Measurements from ENCODE around the gene PRKCZ.

PRKCZ gene

GRCh38 chr1:2158272-2158671 lies 108.1 kb downstream of the PRKCZ start:
- Histone ChIP-seq H3K9me3 (ENCODE audit: insufficient read depth, low read length) (no peaks in the 10 kb centered on the region), H3K4me1 (ENCODE audit: insufficient read depth, insufficient read length) (peaks cover 3% of the 10 kb centered on the region), H3K27me3 (ENCODE audit: insufficient read depth, insufficient read length) (no peaks in the 10 kb centered on the region), H3K36me3 (ENCODE audit: insufficient read depth, insufficient read length, low read length) (peaks cover 31% of the 10 kb centered on the region), H3K4me3 (ENCODE audit: insufficient read length, low read depth) (no peak overlapping the region), H3K9ac (ENCODE audit: insufficient read length, low read depth) (no peak overlapping the region)
- TF ChIP-seq ZNF274 (IDR thresholded peaks at IDR 0.05; ENCODE audit: low read depth, low read length) (no peak), YY1 (IDR thresholded peaks at IDR 0.05; ENCODE audit: insufficient read depth, insufficient read length) (no peak), SUZ12 (IDR thresholded peaks at IDR 0.05; ENCODE audit: extremely low read depth, insufficient read depth, insufficient read length) (no peak)
- DNase-seq (ENCODE audit: low read depth, low spot score), result no peak

GRCh38 chr1:2159124-2159523 lies 108.9 kb downstream of the PRKCZ start:
- Histone ChIP-seq H3K9ac (ENCODE audit: insufficient read length, low read depth) (no peak overlapping the region), H3K27me3 (ENCODE audit: insufficient read depth, insufficient read length) (no peaks in the 10 kb centered on the region), H3K9me3 (ENCODE audit: insufficient read depth, low read length) (peaks cover 8% of the 10 kb centered on the region; the same call in 1 of the 2 replicates), H3K36me3 (ENCODE audit: insufficient read depth, insufficient read length, low read length) (peaks cover 32% of the 10 kb centered on the region), H3K4me3 (ENCODE audit: insufficient read length, low read depth) (no peak overlapping the region), H3K4me1 (ENCODE audit: insufficient read depth, insufficient read length) (peaks cover 3% of the 10 kb centered on the region)
- DNase-seq (ENCODE audit: low read depth, low spot score), result no peak
- TF ChIP-seq YY1 (IDR thresholded peaks at IDR 0.05; ENCODE audit: insufficient read depth, insufficient read length) (no peak), ZNF274 (IDR thresholded peaks at IDR 0.05; ENCODE audit: low read depth, low read length) (no peak), SUZ12 (IDR thresholded peaks at IDR 0.05; ENCODE audit: extremely low read depth, insufficient read depth, insufficient read length) (no peak)

GRCh38 chr1:2160451-2161300 lies 110.5 kb downstream of the PRKCZ start:
- no peak overlapping the region for H3K4me3 ChIP-seq (ENCODE audit: insufficient read length, low read depth)
- H3K4me1 ChIP-seq (ENCODE audit: insufficient read depth, insufficient read length), result peaks cover 9% of the 10 kb centered on the region
- peaks cover 25% of the 10 kb centered on the region for H3K36me3 ChIP-seq (ENCODE audit: insufficient read depth, insufficient read length, low read length)
- H3K9me3 ChIP-seq (ENCODE audit: insufficient read depth, low read length), result peaks cover 11% of the 10 kb centered on the region; the same call in 1 of the 2 replicates
- TF ChIP-seq YY1 (IDR thresholded peaks at IDR 0.05; ENCODE audit: insufficient read depth, insufficient read length) (no peak), ZNF274 (IDR thresholded peaks at IDR 0.05; ENCODE audit: low read depth, low read length) (no peak), SUZ12 (IDR thresholded peaks at IDR 0.05; ENCODE audit: extremely low read depth, insufficient read depth, insufficient read length) (no peak)
- no peaks in the 10 kb centered on the region for H3K27me3 ChIP-seq (ENCODE audit: insufficient read depth, insufficient read length)
- H3K9ac ChIP-seq (ENCODE audit: insufficient read length, low read depth), result no peak overlapping the region
- DNase-seq (ENCODE audit: low read depth, low spot score), result no peak

- H3K36me3 ChIP-seq (ENCODE audit: insufficient read depth, insufficient read length, low read length), result peaks cover 15% of the 10 kb centered on the region
- no peak for DNase-seq (ENCODE audit: low read depth, low spot score)
- peaks cover 10% of the 10 kb centered on the region for H3K4me1 ChIP-seq (ENCODE audit: insufficient read depth, insufficient read length)
- H3K9ac ChIP-seq (ENCODE audit: insufficient read length, low read depth), result no peak overlapping the region
- H3K4me3 ChIP-seq (ENCODE audit: insufficient read length, low read depth), result no peak overlapping the region
- H3K27me3 ChIP-seq (ENCODE audit: insufficient read depth, insufficient read length), result no peaks in the 10 kb centered on the region
- H3K9me3 ChIP-seq (ENCODE audit: insufficient read depth, low read length), result peaks cover 11% of the 10 kb centered on the region; the same call in 1 of the 2 replicates
- TF ChIP-seq SUZ12 (IDR thresholded peaks at IDR 0.05; ENCODE audit: extremely low read depth, insufficient read depth, insufficient read length), result no peak
- TF ChIP-seq YY1 (IDR thresholded peaks at IDR 0.05; ENCODE audit: insufficient read depth, insufficient read length), result no peak
- no peak for TF ChIP-seq ZNF274 (IDR thresholded peaks at IDR 0.05; ENCODE audit: low read depth, low read length)
Measured at GRCh38 chr1:2163205-2163604, 113.0 kb downstream of the PRKCZ start.

- TF ChIP-seq SUZ12 (IDR thresholded peaks at IDR 0.05; ENCODE audit: extremely low read depth, insufficient read depth, insufficient read length) (no peak), ZNF274 (IDR thresholded peaks at IDR 0.05; ENCODE audit: low read depth, low read length) (no peak), YY1 (IDR thresholded peaks at IDR 0.05; ENCODE audit: insufficient read depth, insufficient read length) (no peak)
- Histone ChIP-seq H3K4me1 (ENCODE audit: insufficient read depth, insufficient read length) (peaks cover 8% of the 10 kb centered on the region), H3K27me3 (ENCODE audit: insufficient read depth, insufficient read length) (no peaks in the 10 kb centered on the region), H3K9me3 (ENCODE audit: insufficient read depth, low read length) (peaks cover 11% of the 10 kb centered on the region; the same call in 1 of the 2 replicates), H3K36me3 (ENCODE audit: insufficient read depth, insufficient read length, low read length) (peaks cover 7% of the 10 kb centered on the region), H3K9ac (ENCODE audit: insufficient read length, low read depth) (no peak overlapping the region), H3K4me3 (ENCODE audit: insufficient read length, low read depth) (no peak overlapping the region)
- DNase-seq (ENCODE audit: low read depth, low spot score), result no peak
Measured at GRCh38 chr1:2165646-2166045, 115.4 kb downstream of the PRKCZ start.

- H3K4me1 ChIP-seq (ENCODE audit: insufficient read depth, insufficient read length), result peaks cover 8% of the 10 kb centered on the region
- DNase-seq (ENCODE audit: low read depth, low spot score), result no peak
- no peak overlapping the region for H3K9ac ChIP-seq (ENCODE audit: insufficient read length, low read depth)
- peaks cover 7% of the 10 kb centered on the region for H3K36me3 ChIP-seq (ENCODE audit: insufficient read depth, insufficient read length, low read length)
- TF ChIP-seq ZNF274 (IDR thresholded peaks at IDR 0.05; ENCODE audit: low read depth, low read length), result no peak
- TF ChIP-seq YY1 (IDR thresholded peaks at IDR 0.05; ENCODE audit: insufficient read depth, insufficient read length), result no peak
- no peak for TF ChIP-seq SUZ12 (IDR thresholded peaks at IDR 0.05; ENCODE audit: extremely low read depth, insufficient read depth, insufficient read length)
- H3K4me3 ChIP-seq (ENCODE audit: insufficient read length, low read depth), result no peak overlapping the region
- no peaks in the 10 kb centered on the region for H3K27me3 ChIP-seq (ENCODE audit: insufficient read depth, insufficient read length)
- H3K9me3 ChIP-seq (ENCODE audit: insufficient read depth, low read length), result peaks cover 11% of the 10 kb centered on the region; the same call in 1 of the 2 replicates
Measured at GRCh38 chr1:2166254-2166653, 116.0 kb downstream of the PRKCZ start.

GRCh38 chr1:2166695-2167094 lies 116.5 kb downstream of the PRKCZ start:
- no peak overlapping the region for H3K9ac ChIP-seq (ENCODE audit: insufficient read length, low read depth)
- TF ChIP-seq SUZ12 (IDR thresholded peaks at IDR 0.05; ENCODE audit: extremely low read depth, insufficient read depth, insufficient read length), result no peak
- TF ChIP-seq ZNF274 (IDR thresholded peaks at IDR 0.05; ENCODE audit: low read depth, low read length), result no peak
- TF ChIP-seq YY1 (IDR thresholded peaks at IDR 0.05; ENCODE audit: insufficient read depth, insufficient read length), result no peak
- H3K27me3 ChIP-seq (ENCODE audit: insufficient read depth, insufficient read length), result no peaks in the 10 kb centered on the region
- H3K4me1 ChIP-seq (ENCODE audit: insufficient read depth, insufficient read length), result peaks cover 8% of the 10 kb centered on the region
- no peak overlapping the region for H3K4me3 ChIP-seq (ENCODE audit: insufficient read length, low read depth)
- H3K36me3 ChIP-seq (ENCODE audit: insufficient read depth, insufficient read length, low read length), result peaks cover 7% of the 10 kb centered on the region
- no peak for DNase-seq (ENCODE audit: low read depth, low spot score)
- peaks cover 11% of the 10 kb centered on the region; the same call in 1 of the 2 replicates for H3K9me3 ChIP-seq (ENCODE audit: insufficient read depth, low read length)

Data from NT2/D1 (cell line).